Lower leg skin (tissue), 4 donors: ENCODE measurements around the gene ROBO1. TPM values are rescaled to one million over a fixed set of nuclear protein-coding genes. Genes with fewer than 3 reads are reported as not detected.

ENCODE experiments used
- DNase-seq, 2 donors: peaks; one replicate each; pipeline ENCODE4 v3.0.0-alpha.2; 2019; ENCODE audit warnings: low spot score in 2 of 2
- H3K4me3 ChIP-seq: fragments of 200-600 bp; sonication (generic); 2 replicates; pipeline ENCODE4 v1.5.1; 2017; ENCODE audit warnings: mild to moderate bottlenecking, low read depth; ENCODE audit not compliant: poor library complexity, severe bottlenecking
- CTCF ChIP-seq, 3 donors: fragments of 450-650 bp; IDR thresholded peaks; one replicate each; pipeline ENCODE4 v1.5.1; 2016; ENCODE audit warnings: antibody characterized with exemption in 3 of 3, mild to moderate bottlenecking in 3 of 3, moderate library complexity in 2 of 3
- POLR2A ChIP-seq, 2 donors: fragments of 450-650 bp; IDR thresholded peaks; one replicate each; pipeline ENCODE4 v1.6.1; 2016 to 2017; ENCODE audit warnings: antibody characterized with exemption in 2 of 2, mild to moderate bottlenecking in 1 of 2, moderate library complexity in 1 of 2
- whole genome bisulfite sequencing, 2 donors: methylation state at CpG; one replicate each; pipeline ENCODE4 v1.1.5; 2018; 5-methylcytosine and 5-hydroxymethylcytosine counted together
- intact Hi-C: fragments of 100-400 bp; cut with DNase I; formaldehyde crosslinking; loops from one replicate; pipeline ENCODE4 v1.15.0; 2023; ENCODE audit warnings: low total_unique reads
- total RNA-seq, 4 donors: library from RNA; depleted of rRNA; stranded (reverse); fragments of >200 nt; gene quantifications; one replicate each; pipeline ENCODE4 v1.1.0, GENCODE V29; 2016

ROBO1 gene
- total RNA-seq, 4 donors from 2014 or later, result 26.3 to 60.0 (median 51.0) TPM

- 85% methylated on average over 4 of the region's 4 CpGs for WGBS, 2 donors
- DNase-seq, result no peak
- TF ChIP-seq CTCF (IDR thresholded peaks at IDR 0.05) (no peak), POLR2A (IDR thresholded peaks at IDR 0.05) (no peak)
- no peak overlapping the region for H3K4me3 ChIP-seq
- intact Hi-C loops, result no loop called here
These were observed 908.9 kb downstream of the ROBO1 start for GRCh38 chr3:78858910-78859309.

GRCh38 chr3:78858174-78858573, 909.6 kb downstream of the ROBO1 start:
- TF ChIP-seq POLR2A (IDR thresholded peaks at IDR 0.05), result no peak
- no peak for TF ChIP-seq CTCF (IDR thresholded peaks at IDR 0.05)
- H3K4me3 ChIP-seq, result no peak overlapping the region
- 62 to 76% methylated on average over 1 of the region's 1 CpG for WGBS, 2 donors
- DNase-seq, result no peak
- intact Hi-C loops, result no loop called here

- 85 to 88% methylated on average over 6 of the region's 6 CpGs for WGBS, 2 donors
- TF ChIP-seq CTCF (IDR thresholded peaks at IDR 0.05) (no peak), POLR2A (IDR thresholded peaks at IDR 0.05) (no peak)
- H3K4me3 ChIP-seq, result no peak overlapping the region
- intact Hi-C loops, result no loop called here
- no peak for DNase-seq
These were observed 910.2 kb downstream of the ROBO1 start for GRCh38 chr3:78857494-78858111.

GRCh38 chr3:78856164-78856563, 911.6 kb downstream of the ROBO1 start:
- intact Hi-C loops, result no loop called here
- H3K4me3 ChIP-seq, result no peak overlapping the region
- TF ChIP-seq CTCF (IDR thresholded peaks at IDR 0.05), result no peak
- TF ChIP-seq POLR2A (IDR thresholded peaks at IDR 0.05), result no peak
- WGBS, 2 donors, result 86 to 88% methylated on average over 2 of the region's 2 CpGs
- no peak for DNase-seq

GRCh38 chr3:78855190-78855589, 912.6 kb downstream of the ROBO1 start:
- WGBS, 2 donors, result 64 to 76% methylated on average over 5 of the region's 5 CpGs
- TF ChIP-seq CTCF (IDR thresholded peaks at IDR 0.05), result no peak
- TF ChIP-seq POLR2A (IDR thresholded peaks at IDR 0.05), result no peak
- intact Hi-C loops, result no loop called here
- no peak for DNase-seq
- H3K4me3 ChIP-seq, result no peak overlapping the region
